ENCODE data around the gene INTS14.

DNA sequence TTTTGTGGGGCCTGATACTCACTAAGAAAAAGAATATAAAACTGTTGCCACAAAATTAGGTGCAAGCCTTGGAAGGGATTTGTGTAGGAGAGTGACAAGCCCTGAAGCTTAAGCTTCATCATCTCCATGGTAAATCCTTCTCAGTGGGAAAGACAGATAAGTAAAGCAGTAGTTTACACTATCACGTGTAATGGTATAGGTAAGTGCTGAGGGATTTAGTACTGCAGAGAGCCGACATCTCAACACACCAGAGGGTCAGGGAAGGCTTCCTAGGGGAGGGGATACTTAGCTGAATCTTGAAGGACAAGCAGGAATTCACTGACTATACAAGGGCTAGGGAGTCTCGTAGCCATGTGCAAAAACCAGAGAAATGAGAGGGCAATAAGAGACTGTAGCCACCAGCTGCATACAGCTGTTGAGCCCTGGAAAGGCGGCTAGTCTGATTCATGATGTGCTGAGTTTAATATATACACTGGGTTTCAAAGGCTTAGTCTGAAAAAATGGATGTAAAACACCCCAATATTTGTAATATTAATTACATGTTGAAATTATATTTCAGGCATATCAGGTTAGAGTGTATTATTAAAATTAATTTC, 21.9 kb upstream of the INTS14 start:
- TF ChIP-seq, protein P1, sequence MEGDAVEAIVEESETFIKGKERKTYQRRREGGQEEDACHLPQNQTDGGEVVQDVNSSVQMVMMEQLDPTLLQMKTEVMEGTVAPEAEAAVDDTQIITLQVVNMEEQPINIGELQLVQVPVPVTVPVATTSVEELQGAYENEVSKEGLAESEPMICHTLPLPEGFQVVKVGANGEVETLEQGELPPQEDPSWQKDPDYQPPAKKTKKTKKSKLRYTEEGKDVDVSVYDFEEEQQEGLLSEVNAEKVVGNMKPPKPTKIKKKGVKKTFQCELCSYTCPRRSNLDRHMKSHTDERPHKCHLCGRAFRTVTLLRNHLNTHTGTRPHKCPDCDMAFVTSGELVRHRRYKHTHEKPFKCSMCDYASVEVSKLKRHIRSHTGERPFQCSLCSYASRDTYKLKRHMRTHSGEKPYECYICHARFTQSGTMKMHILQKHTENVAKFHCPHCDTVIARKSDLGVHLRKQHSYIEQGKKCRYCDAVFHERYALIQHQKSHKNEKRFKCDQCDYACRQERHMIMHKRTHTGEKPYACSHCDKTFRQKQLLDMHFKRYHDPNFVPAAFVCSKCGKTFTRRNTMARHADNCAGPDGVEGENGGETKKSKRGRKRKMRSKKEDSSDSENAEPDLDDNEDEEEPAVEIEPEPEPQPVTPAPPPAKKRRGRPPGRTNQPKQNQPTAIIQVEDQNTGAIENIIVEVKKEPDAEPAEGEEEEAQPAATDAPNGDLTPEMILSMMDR (IDR thresholded peaks at IDR 0.05; ENCODE audit: low read depth, low read length, missing input control): no peak
- TF ChIP-seq, protein P2, sequence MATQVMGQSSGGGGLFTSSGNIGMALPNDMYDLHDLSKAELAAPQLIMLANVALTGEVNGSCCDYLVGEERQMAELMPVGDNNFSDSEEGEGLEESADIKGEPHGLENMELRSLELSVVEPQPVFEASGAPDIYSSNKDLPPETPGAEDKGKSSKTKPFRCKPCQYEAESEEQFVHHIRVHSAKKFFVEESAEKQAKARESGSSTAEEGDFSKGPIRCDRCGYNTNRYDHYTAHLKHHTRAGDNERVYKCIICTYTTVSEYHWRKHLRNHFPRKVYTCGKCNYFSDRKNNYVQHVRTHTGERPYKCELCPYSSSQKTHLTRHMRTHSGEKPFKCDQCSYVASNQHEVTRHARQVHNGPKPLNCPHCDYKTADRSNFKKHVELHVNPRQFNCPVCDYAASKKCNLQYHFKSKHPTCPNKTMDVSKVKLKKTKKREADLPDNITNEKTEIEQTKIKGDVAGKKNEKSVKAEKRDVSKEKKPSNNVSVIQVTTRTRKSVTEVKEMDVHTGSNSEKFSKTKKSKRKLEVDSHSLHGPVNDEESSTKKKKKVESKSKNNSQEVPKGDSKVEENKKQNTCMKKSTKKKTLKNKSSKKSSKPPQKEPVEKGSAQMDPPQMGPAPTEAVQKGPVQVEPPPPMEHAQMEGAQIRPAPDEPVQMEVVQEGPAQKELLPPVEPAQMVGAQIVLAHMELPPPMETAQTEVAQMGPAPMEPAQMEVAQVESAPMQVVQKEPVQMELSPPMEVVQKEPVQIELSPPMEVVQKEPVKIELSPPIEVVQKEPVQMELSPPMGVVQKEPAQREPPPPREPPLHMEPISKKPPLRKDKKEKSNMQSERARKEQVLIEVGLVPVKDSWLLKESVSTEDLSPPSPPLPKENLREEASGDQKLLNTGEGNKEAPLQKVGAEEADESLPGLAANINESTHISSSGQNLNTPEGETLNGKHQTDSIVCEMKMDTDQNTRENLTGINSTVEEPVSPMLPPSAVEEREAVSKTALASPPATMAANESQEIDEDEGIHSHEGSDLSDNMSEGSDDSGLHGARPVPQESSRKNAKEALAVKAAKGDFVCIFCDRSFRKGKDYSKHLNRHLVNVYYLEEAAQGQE (IDR thresholded peaks at IDR 0.05): no peak
- TF ChIP-seq, protein P3, sequence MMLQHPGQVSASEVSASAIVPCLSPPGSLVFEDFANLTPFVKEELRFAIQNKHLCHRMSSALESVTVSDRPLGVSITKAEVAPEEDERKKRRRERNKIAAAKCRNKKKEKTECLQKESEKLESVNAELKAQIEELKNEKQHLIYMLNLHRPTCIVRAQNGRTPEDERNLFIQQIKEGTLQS (IDR thresholded peaks at IDR 0.05): no peak
- no peak for TF ChIP-seq YY1 (IDR thresholded peaks at IDR 0.05)
- TF ChIP-seq, protein P4, sequence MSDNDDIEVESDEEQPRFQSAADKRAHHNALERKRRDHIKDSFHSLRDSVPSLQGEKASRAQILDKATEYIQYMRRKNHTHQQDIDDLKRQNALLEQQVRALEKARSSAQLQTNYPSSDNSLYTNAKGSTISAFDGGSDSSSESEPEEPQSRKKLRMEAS (IDR thresholded peaks at IDR 0.05): no peak

Measured in liver (tissue), 3 donors.